ENCODE measurements around the gene MMP1. TPM values are rescaled to one million over a fixed set of nuclear protein-coding genes. Genes with fewer than 3 reads are reported as not detected.
A peak's percentile ranks its signal among the peaks of the same experiment; 100 is the strongest.

The MMP1 gene
- total and polyA plus RNA-seq, 4 donors: 0.10 to 0.52 TPM; not detected in 2

GRCh38 chr11:102833731-102834130 is 35.8 kb upstream of the MMP1 start:
- 89% methylated on average over 2 of the region's 2 CpGs for WGBS, 2 donors
- DNase-seq (no peak), ATAC-seq (ENCODE audit: low FRiP score) (no peak)
- no peak overlapping the region for H3K4me3 ChIP-seq (ENCODE audit: low read length in 2 of 2)
- peaks cover 0 to 2% of the 10 kb centered on the region in 2 donors for H3K4me1 ChIP-seq (ENCODE audit: control insufficient read depth in 1 of 2, insufficient read depth in 2 of 2, low read length in 2 of 2)
- H3K27me3 ChIP-seq (ENCODE audit: control insufficient read depth in 1 of 2, insufficient read depth in 2 of 2, low read length in 1 of 2): peaks cover 2% of the 10 kb centered on the region in 2 donors
- H3K27ac ChIP-seq (ENCODE audit: low read depth in 1 of 2, low read length in 2 of 2): no peak overlapping the region
- no peaks in the 10 kb centered on the region for H3K9me3 ChIP-seq (ENCODE audit: control insufficient read depth, low read length)
- intact Hi-C loops (cut with DNase I): loop anchor here (5.0 to 10.0 kb wide), 2 partner anchors 101 to 109 kb away; no protein-coding TSS in a partner anchor
- no peaks in the 10 kb centered on the region for H3K36me3 ChIP-seq (ENCODE audit: control insufficient read depth in 1 of 2, insufficient read depth in 2 of 2, low read length in 1 of 2)

- Histone ChIP-seq H3K9me3 (ENCODE audit: control insufficient read depth, low read length) (no peaks in the 10 kb centered on the region), H3K27me3 (ENCODE audit: control insufficient read depth in 1 of 2, insufficient read depth in 2 of 2, low read length in 1 of 2) (peaks cover 0 to 2% of the 10 kb centered on the region in 2 donors), H3K27ac (ENCODE audit: low read depth in 1 of 2, low read length in 2 of 2) (no peak overlapping the region), H3K4me1 (ENCODE audit: control insufficient read depth in 1 of 2, insufficient read depth in 2 of 2, low read length in 2 of 2) (peaks cover 0 to 2% of the 10 kb centered on the region in 2 donors), H3K36me3 (ENCODE audit: control insufficient read depth in 1 of 2, insufficient read depth in 2 of 2, low read length in 1 of 2) (no peaks in the 10 kb centered on the region), H3K4me3 (ENCODE audit: low read length in 2 of 2) (no peak overlapping the region)
- 94 to 95% methylated on average over 7 of the region's 7 CpGs for WGBS, 2 donors
- ATAC-seq (ENCODE audit: low FRiP score): no peak
- DNase-seq: no peak
- intact Hi-C loops (cut with DNase I): loop anchor here (5.0 to 10.0 kb wide), 2 partner anchors 102 to 110 kb away; no protein-coding TSS in a partner anchor
Measured at GRCh38 chr11:102832612-102833011, 34.7 kb upstream of the MMP1 start.

- H3K4me1 ChIP-seq (ENCODE audit: control insufficient read depth in 1 of 2, insufficient read depth in 2 of 2, low read length in 2 of 2): peaks cover 0 to 2% of the 10 kb centered on the region in 2 donors
- WGBS, 2 donors: 30 to 31% methylated on average over 38 of the region's 38 CpGs
- H3K4me3 ChIP-seq (ENCODE audit: low read length in 2 of 2): no peak overlapping the region
- H3K9me3 ChIP-seq (ENCODE audit: control insufficient read depth, low read length): no peaks in the 10 kb centered on the region
- ATAC-seq (ENCODE audit: low FRiP score) (peak; percentile 52), DNase-seq (peak; percentile 70 to 84)
- no peak overlapping the region for H3K27ac ChIP-seq (ENCODE audit: low read depth in 1 of 2, low read length in 2 of 2)
- H3K36me3 ChIP-seq (ENCODE audit: control insufficient read depth in 1 of 2, insufficient read depth in 2 of 2, low read length in 1 of 2): no peaks in the 10 kb centered on the region
- H3K27me3 ChIP-seq (ENCODE audit: control insufficient read depth in 1 of 2, insufficient read depth in 2 of 2, low read length in 1 of 2): peaks cover 0 to 2% of the 10 kb centered on the region in 2 donors
- intact Hi-C loops (cut with DNase I): loop anchor here (5.0 to 10.0 kb wide), 2 partner anchors 103 to 111 kb away; no protein-coding TSS in a partner anchor
Measured at GRCh38 chr11:102831489-102832440, 33.8 kb upstream of the MMP1 start.

- Histone ChIP-seq H3K4me1 (ENCODE audit: control insufficient read depth in 1 of 2, insufficient read depth in 2 of 2, low read length in 2 of 2) (no peaks in the 10 kb centered on the region), H3K9me3 (ENCODE audit: control insufficient read depth, low read length) (no peaks in the 10 kb centered on the region), H3K36me3 (ENCODE audit: control insufficient read depth in 1 of 2, insufficient read depth in 2 of 2, low read length in 1 of 2) (no peaks in the 10 kb centered on the region), H3K27me3 (ENCODE audit: control insufficient read depth in 1 of 2, insufficient read depth in 2 of 2, low read length in 1 of 2) (peaks cover 0 to 2% of the 10 kb centered on the region in 2 donors), H3K27ac (ENCODE audit: low read depth in 1 of 2, low read length in 2 of 2) (no peak overlapping the region), H3K4me3 (ENCODE audit: low read length in 2 of 2) (no peak overlapping the region)
- ATAC-seq (ENCODE audit: low FRiP score) (no peak), DNase-seq (no peak)
- WGBS, 2 donors: 46 to 50% methylated on average over 2 of the region's 2 CpGs
- intact Hi-C loops (cut with DNase I): loop anchor here (5.0 to 10.0 kb wide), 2 partner anchors 104 to 111 kb away; no protein-coding TSS in a partner anchor
Measured at GRCh38 chr11:102831128-102831488, 33.1 kb upstream of the MMP1 start.

- Histone ChIP-seq H3K9me3 (ENCODE audit: control insufficient read depth, low read length) (no peaks in the 10 kb centered on the region), H3K36me3 (ENCODE audit: control insufficient read depth in 1 of 2, insufficient read depth in 2 of 2, low read length in 1 of 2) (no peaks in the 10 kb centered on the region), H3K4me3 (ENCODE audit: low read length in 2 of 2) (no peak overlapping the region), H3K27ac (ENCODE audit: low read depth in 1 of 2, low read length in 2 of 2) (no peak overlapping the region), H3K4me1 (ENCODE audit: control insufficient read depth in 1 of 2, insufficient read depth in 2 of 2, low read length in 2 of 2) (no peaks in the 10 kb centered on the region), H3K27me3 (ENCODE audit: control insufficient read depth in 1 of 2, insufficient read depth in 2 of 2, low read length in 1 of 2) (peaks cover 0 to 2% of the 10 kb centered on the region in 2 donors)
- ATAC-seq (ENCODE audit: low FRiP score) (no peak), DNase-seq (no peak)
- WGBS, 2 donors: 47 to 48% methylated on average over 5 of the region's 5 CpGs
- intact Hi-C loops (cut with DNase I): loop anchor here (5.0 to 10.0 kb wide), 2 partner anchors 105 to 112 kb away; no protein-coding TSS in a partner anchor
Measured at GRCh38 chr11:102830001-102830727, 32.2 kb upstream of the MMP1 start.

- DNase-seq: no peak
- H3K27me3 ChIP-seq (ENCODE audit: control insufficient read depth in 1 of 2, insufficient read depth in 2 of 2, low read length in 1 of 2): peaks cover 0 to 2% of the 10 kb centered on the region in 2 donors
- intact Hi-C loops (cut with DNase I): no loop called here
- H3K27ac ChIP-seq (ENCODE audit: low read depth in 1 of 2, low read length in 2 of 2): no peak overlapping the region
- no peak overlapping the region for H3K4me3 ChIP-seq (ENCODE audit: low read length in 2 of 2)
- H3K4me1 ChIP-seq (ENCODE audit: control insufficient read depth in 1 of 2, insufficient read depth in 2 of 2, low read length in 2 of 2): no peaks in the 10 kb centered on the region
- ATAC-seq (ENCODE audit: low FRiP score): no peak
- no peaks in the 10 kb centered on the region for H3K36me3 ChIP-seq (ENCODE audit: control insufficient read depth in 1 of 2, insufficient read depth in 2 of 2, low read length in 1 of 2)
- 61 to 63% methylated on average over 6 of the region's 6 CpGs for whole genome bisulfite sequencing, 2 donors
- H3K9me3 ChIP-seq (ENCODE audit: control insufficient read depth, low read length): no peaks in the 10 kb centered on the region
Measured at GRCh38 chr11:102829316-102830000, 31.5 kb upstream of the MMP1 start.

GRCh38 chr11:102824556-102824955 is 26.6 kb upstream of the MMP1 start:
- ATAC-seq (ENCODE audit: low FRiP score) (no peak), DNase-seq (no peak)
- H3K27me3 ChIP-seq (ENCODE audit: control insufficient read depth in 1 of 2, insufficient read depth in 2 of 2, low read length in 1 of 2): no peaks in the 10 kb centered on the region
- intact Hi-C loops (cut with DNase I): no loop called here
- H3K27ac ChIP-seq (ENCODE audit: low read depth in 1 of 2, low read length in 2 of 2): no peak overlapping the region
- WGBS, 2 donors: 96 to 98% methylated on average over 1 of the region's 1 CpG
- no peaks in the 10 kb centered on the region for H3K36me3 ChIP-seq (ENCODE audit: control insufficient read depth in 1 of 2, insufficient read depth in 2 of 2, low read length in 1 of 2)
- H3K9me3 ChIP-seq (ENCODE audit: control insufficient read depth, low read length): no peaks in the 10 kb centered on the region
- no peaks in the 10 kb centered on the region for H3K4me1 ChIP-seq (ENCODE audit: control insufficient read depth in 1 of 2, insufficient read depth in 2 of 2, low read length in 2 of 2)
- H3K4me3 ChIP-seq (ENCODE audit: low read length in 2 of 2): no peak overlapping the region

GRCh38 chr11:102819491-102819890 is 21.5 kb upstream of the MMP1 start:
- Histone ChIP-seq H3K27ac (ENCODE audit: low read depth in 1 of 2, low read length in 2 of 2) (no peak overlapping the region), H3K4me3 (ENCODE audit: low read length in 2 of 2) (no peak overlapping the region), H3K27me3 (ENCODE audit: control insufficient read depth in 1 of 2, insufficient read depth in 2 of 2, low read length in 1 of 2) (no peaks in the 10 kb centered on the region), H3K9me3 (ENCODE audit: control insufficient read depth, low read length) (no peaks in the 10 kb centered on the region), H3K36me3 (ENCODE audit: control insufficient read depth in 1 of 2, insufficient read depth in 2 of 2, low read length in 1 of 2) (no peaks in the 10 kb centered on the region), H3K4me1 (ENCODE audit: control insufficient read depth in 1 of 2, insufficient read depth in 2 of 2, low read length in 2 of 2) (no peaks in the 10 kb centered on the region)
- WGBS, 2 donors: 71 to 82% methylated on average over 6 of the region's 6 CpGs
- ATAC-seq (ENCODE audit: low FRiP score) (no peak), DNase-seq (no peak)
- intact Hi-C loops (cut with DNase I): no loop called here

Measured in aorta (tissue), 5 donors.